ENCODE data around the gene XXYLT1.

GRCh38 chr3:195250473-195251251 is 20.3 kb downstream of the XXYLT1 start:
- TF ChIP-seq CTCF (conservative IDR thresholded peaks at IDR 0.05; ENCODE audit: low read length) (no peak), EZH2phosphoT487 (IDR thresholded peaks at IDR 0.05; ENCODE audit: borderline replicate concordance, low read depth, low read length) (no peak)

Data from OCI-LY7 (cell line).